HAP-1 (cell line): ENCODE data around the gene ZNF280C.
"Not testable (repeated sequence)": the region's sequence is repeated elsewhere in the genome, so short reads cannot be mapped to it uniquely, and the experiment has no call there.

Source experiments
- DNase-seq, 2 experiments: peaks; one replicate each; pipeline ENCODE4 v3.0.0-alpha.2; 2016 to 2020; ENCODE audit warnings: low spot score in 2 of 2
- H3K27me3 ChIP-seq: fragments of 250-450 bp; sonication (Bioruptor Pico); 2 replicates; pipeline ENCODE4 v1.5.1; 2020; ENCODE audit warnings: low read depth, mild to moderate bottlenecking, moderate library complexity
- H3K36me3 ChIP-seq: fragments of 250-450 bp; sonication (Bioruptor Pico); replicated peaks from 2 replicates; pipeline ENCODE4 v1.5.1; 2020; ENCODE audit warnings: mild to moderate bottlenecking
- H3K4me1 ChIP-seq: fragments of 250-450 bp; sonication (Bioruptor Pico); 2 replicates; pipeline ENCODE4 v1.5.1; 2020; ENCODE audit warnings: mild to moderate bottlenecking
- H3K4me3 ChIP-seq: fragments of 250-450 bp; sonication (Bioruptor Pico); 2 replicates; pipeline ENCODE4 v1.5.1; 2020; ENCODE audit warnings: mild to moderate bottlenecking, moderate library complexity
- H3K9me3 ChIP-seq: fragments of 250-450 bp; sonication (Bioruptor Pico); 2 replicates; pipeline ENCODE4 v1.5.1; 2020; ENCODE audit warnings: mild to moderate bottlenecking, moderate library complexity
- in situ Hi-C: fragments of 300-500 bp; cut with MboI; formaldehyde crosslinking; loops from 3 replicates; pipeline ENCODE4 v1.14.3; 2020; ENCODE audit warnings: low sequenced_read_pairs, inconsistent platforms, mixed read lengths

Gene ZNF280C

DNA sequence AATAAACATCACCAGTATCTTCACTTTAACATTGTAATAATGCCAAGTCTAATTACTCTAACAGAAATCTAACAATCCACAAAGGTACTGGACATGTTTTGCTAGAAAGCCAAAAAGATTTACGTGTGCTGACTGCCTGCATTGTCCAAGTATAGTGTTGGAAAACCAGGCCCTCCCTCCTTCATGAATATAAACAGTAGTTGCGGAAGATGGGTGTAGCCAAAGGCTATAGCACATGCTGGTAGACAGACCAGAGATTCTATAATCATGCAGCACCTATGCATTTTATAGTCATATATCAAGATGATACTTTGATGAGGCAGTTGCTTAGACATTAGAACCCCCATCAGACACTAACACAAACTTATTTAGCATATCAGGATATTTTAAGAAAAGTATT lies 22.6 kb downstream of the ZNF280C start:
- peaks cover 46% of the 10 kb centered on the region for H3K36me3 ChIP-seq
- no peak overlapping the region for H3K4me3 ChIP-seq
- H3K9me3 ChIP-seq = no peaks in the 10 kb centered on the region
- no peaks in the 10 kb centered on the region for H3K27me3 ChIP-seq
- in situ Hi-C loops = loop anchor here (10.0 kb wide), 1 partner anchor 99 kb away; no protein-coding TSS in a partner anchor
- H3K4me1 ChIP-seq = no peaks in the 10 kb centered on the region
- no peak for DNase-seq

DNA sequence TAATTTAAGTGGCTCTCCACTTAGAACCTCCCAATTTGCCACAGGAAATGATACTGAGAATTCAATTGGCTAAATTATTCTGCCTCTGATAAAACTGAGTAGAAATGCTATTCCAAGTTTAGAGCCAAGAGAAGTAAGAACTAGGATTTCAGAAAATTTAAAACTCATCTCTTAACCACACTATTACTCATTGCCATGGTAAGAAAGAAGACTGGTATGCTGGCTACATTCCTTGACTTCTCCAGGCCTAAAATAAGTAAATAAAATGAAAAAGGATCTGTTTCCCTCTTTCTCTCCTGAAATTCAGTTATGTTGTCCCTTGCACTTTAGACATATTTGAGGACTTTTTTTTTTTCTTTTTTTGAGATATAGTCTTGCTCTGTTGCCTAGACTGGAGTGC lies 23.3 kb downstream of the ZNF280C start:
- Histone ChIP-seq H3K27me3 (no peaks in the 10 kb centered on the region), H3K9me3 (no peaks in the 10 kb centered on the region), H3K4me3 (no peak overlapping the region), H3K36me3 (peaks cover 52% of the 10 kb centered on the region), H3K4me1 (no peaks in the 10 kb centered on the region)
- in situ Hi-C loops = loop anchor here (10.0 kb wide), 1 partner anchor 99 kb away; no protein-coding TSS in a partner anchor
- DNase-seq = no peak

DNA sequence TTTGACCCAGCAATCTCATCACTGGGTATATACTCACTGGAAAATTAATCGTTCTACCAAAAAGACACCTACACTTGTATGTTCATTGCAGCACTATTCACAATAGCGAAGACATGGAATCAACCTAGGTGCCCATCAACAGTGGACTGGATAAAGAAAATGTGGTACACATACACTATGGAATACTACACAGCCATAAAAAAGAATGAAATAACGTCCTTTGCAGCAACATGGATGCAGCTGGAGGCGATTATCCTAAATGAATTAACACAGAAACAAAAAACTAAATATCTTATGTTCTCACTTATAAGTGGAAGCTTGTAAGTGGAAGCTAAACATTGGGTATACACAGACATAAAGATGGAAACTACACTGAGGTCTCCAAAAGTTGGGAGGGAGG lies 37.5 kb downstream of the ZNF280C start:
- H3K4me1 ChIP-seq = peaks cover 14% of the 10 kb centered on the region
- H3K4me3 ChIP-seq, H3K27me3 ChIP-seq, DNase-seq, H3K9me3 ChIP-seq, in situ Hi-C loops: not testable (repeated sequence)
- H3K36me3 ChIP-seq = peaks cover 56% of the 10 kb centered on the region

DNA sequence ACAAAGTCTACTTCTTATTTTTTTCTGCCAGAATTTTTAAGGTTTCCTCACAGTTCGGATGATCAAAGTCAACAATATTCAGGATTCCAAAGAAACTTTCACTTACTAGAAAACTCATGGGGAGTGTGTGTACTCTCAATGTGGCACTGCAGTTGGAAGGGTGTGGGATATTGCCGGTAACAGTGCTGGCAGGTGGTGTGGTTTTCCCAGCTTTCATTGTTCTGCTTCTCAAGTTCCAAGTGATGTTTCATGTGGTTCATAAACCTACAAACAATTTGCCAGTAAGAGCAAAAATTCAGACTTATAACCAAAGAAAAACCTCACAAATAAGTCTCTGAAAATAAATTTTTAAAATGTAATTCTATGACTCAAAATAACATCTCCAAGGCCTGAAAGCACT lies 39.8 kb downstream of the ZNF280C start:
- Histone ChIP-seq H3K4me1 (peaks cover 25% of the 10 kb centered on the region), H3K9me3 (no peaks in the 10 kb centered on the region), H3K4me3 (no peak overlapping the region), H3K27me3 (no peaks in the 10 kb centered on the region), H3K36me3 (peaks cover 53% of the 10 kb centered on the region)
- DNase-seq = no peak
- in situ Hi-C loops = no loop called here

DNA sequence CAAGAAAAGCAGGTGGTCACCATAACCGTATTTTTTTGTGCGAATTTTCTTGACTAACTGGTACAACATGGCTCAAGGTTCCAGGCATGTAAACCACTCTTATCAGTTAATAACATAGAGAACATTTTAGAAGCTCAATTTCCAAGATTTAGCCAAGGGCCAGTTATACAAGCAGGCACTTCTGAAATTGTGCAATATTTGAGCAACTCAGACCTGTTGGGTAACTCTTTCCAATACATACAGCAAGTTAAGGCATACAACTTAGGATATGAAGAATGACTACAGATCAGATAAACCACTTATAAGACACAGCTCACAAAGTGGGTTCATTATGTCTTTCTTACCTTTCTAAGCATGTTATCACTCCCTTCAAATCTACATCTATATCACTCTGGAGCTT lies 43.9 kb downstream of the ZNF280C start:
- Histone ChIP-seq H3K27me3 (no peaks in the 10 kb centered on the region), H3K4me3 (no peak overlapping the region), H3K36me3 (peaks cover 44% of the 10 kb centered on the region), H3K4me1 (peaks cover 25% of the 10 kb centered on the region), H3K9me3 (no peaks in the 10 kb centered on the region)
- DNase-seq = no peak
- in situ Hi-C loops = no loop called here

DNA sequence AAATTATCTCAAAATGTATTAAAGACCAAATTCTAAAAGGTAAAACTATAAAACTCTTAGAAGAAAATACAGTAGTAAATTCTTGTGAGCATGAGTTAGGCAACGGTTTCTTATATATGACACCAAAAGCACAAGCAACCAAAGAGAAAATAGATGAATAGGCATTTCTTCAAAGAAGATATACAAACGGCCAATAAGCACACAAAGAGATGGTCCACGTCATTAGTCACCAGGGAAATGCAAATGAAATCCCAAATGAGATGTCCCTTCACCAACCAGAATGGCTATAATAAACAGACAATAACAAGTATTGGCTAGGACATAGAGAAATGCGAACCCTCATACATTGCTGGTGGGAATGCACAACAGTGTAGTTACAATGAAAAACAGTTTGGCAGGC lies 52.4 kb downstream of the ZNF280C start:
- no peak overlapping the region for H3K4me3 ChIP-seq
- no peaks in the 10 kb centered on the region for H3K9me3 ChIP-seq
- peaks cover 72% of the 10 kb centered on the region for H3K36me3 ChIP-seq
- no peaks in the 10 kb centered on the region for H3K27me3 ChIP-seq
- in situ Hi-C loops = no loop called here
- H3K4me1 ChIP-seq = no peaks in the 10 kb centered on the region
- DNase-seq = no peak

DNA sequence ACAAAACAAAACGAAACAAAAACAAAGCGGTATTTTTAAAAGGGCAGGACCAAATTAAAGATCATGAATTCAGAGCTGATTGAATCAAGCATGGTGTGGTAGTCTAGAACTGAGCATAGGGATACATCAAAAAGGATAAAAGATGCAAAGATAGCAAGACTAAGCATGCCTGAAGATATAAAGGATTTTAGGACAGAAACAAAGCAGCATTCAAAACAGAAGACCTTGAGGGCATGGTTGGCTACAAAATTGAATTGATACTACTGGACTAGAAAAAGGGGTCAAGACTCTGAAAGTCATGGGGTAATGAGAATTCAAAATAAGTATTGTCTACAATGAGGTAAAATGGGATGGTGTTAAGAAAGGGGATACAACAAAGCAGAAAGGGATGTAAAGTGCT lies 55.3 kb downstream of the ZNF280C start:
- in situ Hi-C loops = no loop called here
- no peaks in the 10 kb centered on the region for H3K9me3 ChIP-seq
- DNase-seq = no peak
- no peaks in the 10 kb centered on the region for H3K4me1 ChIP-seq
- peaks cover 80% of the 10 kb centered on the region for H3K36me3 ChIP-seq
- H3K4me3 ChIP-seq = no peak overlapping the region
- H3K27me3 ChIP-seq = no peaks in the 10 kb centered on the region

DNA sequence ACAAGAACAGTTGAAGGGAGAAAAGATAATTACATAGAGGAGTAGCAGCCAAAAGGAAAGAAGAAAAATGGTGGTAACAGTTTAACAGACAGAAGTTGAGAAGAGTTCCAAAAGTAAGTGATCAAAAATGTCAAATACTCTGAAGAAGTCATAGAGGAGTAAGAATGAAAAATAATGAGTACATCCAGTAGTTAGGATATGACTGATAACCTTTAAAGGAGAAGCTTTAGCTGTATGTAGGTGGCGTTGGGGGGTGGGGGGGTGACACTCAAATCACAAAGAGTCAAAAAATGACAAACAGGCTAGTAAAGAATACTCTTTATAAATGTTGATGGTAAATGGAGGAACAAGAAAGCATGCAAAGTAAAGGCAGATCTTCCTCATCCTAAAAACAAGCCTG lies 56.3 kb downstream of the ZNF280C start:
- H3K9me3 ChIP-seq = no peaks in the 10 kb centered on the region
- DNase-seq = no peak
- no peak overlapping the region for H3K4me3 ChIP-seq
- in situ Hi-C loops = no loop called here
- no peaks in the 10 kb centered on the region for H3K27me3 ChIP-seq
- peaks cover 74% of the 10 kb centered on the region for H3K36me3 ChIP-seq
- no peaks in the 10 kb centered on the region for H3K4me1 ChIP-seq

DNA sequence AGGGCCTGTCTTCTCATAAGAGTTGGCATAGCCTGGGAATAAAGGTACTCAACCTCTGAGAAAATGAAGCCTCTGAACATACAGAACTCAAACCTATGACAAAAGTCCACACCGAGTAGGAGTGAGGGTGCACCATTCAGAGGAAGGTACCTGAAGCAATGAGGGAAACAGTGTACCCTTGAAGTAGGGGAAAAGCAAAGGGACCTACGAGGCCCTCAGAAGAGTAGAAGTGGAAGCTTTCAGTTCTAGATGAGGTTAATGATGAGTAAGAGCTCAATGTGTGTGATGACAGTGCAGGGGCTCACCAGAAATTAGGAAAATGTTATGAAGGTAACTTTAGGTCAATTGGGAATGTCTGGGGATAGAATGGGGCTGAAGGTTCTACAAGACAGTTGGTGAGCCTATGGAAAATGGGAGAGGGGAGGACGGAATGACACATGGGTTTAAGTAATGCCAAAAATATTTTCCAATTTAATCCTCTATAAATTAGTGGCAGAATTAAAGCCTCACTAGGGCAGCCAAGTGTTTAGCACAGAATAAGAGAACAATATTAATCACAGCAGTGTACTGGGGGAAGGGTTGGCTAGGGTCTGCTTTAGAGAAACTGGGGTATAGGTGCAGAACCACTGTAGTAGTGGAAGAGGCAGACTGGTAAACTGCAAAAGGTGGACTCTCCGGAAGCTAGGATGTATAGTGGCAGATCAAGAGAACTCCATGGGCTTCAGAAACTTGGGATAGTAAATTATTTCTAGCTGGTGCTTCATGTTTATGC lies 57.1 kb downstream of the ZNF280C start:
- no peak for DNase-seq
- peaks cover 69% of the 10 kb centered on the region for H3K36me3 ChIP-seq
- in situ Hi-C loops = no loop called here
- no peaks in the 10 kb centered on the region for H3K9me3 ChIP-seq
- H3K27me3 ChIP-seq = no peaks in the 10 kb centered on the region
- H3K4me1 ChIP-seq = no peaks in the 10 kb centered on the region
- no peak overlapping the region for H3K4me3 ChIP-seq

DNA sequence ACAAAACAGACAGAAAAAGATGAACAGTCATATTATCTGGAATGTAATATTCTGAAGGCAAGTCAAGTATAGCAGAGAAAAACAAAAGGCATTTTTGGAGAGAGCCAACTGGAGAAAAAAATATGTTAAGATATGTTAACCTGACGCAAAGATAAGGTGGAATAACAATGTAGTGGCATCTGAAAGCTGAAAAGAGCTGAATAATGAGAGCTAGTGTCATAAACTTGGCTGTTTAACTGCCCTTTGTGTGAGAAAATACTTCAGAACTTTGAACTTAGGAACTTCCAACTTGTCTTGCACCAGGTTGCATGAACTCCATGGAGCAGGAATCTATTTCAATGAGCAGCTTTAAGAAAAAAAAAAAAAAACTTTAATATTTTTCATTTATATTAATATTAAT lies 64.1 kb downstream of the ZNF280C start:
- H3K4me1 ChIP-seq = no peaks in the 10 kb centered on the region; the same call in 1 of the 2 replicates
- peaks cover 29% of the 10 kb centered on the region for H3K36me3 ChIP-seq
- no peak for DNase-seq
- no peak overlapping the region for H3K4me3 ChIP-seq
- H3K27me3 ChIP-seq = no peaks in the 10 kb centered on the region
- in situ Hi-C loops = no loop called here
- H3K9me3 ChIP-seq = no peaks in the 10 kb centered on the region

DNA sequence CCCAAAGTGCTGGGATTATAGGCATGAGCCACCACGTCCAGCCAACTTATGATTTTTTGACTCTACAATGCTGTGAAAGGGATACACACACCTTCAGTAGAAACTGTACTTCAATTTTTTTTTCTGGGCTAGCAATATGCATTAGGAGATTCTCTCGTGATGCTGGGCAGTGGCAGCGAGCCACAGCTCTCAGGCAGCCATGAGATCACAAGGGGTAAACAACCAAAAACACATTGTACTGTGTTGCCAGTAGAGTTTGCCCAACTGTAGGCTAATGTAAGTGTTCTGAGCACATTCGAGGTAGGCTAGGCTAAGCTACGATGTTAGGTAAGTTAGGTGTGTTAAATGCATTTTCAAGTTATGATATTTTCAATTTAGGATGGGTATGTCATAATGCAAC lies 71.2 kb downstream of the ZNF280C start:
- Histone ChIP-seq H3K36me3 (no peaks in the 10 kb centered on the region), H3K9me3 (no peaks in the 10 kb centered on the region), H3K27me3 (0 out of 2 replicates have a peak, but pooled peaks cover 5% of the 10 kb centered on the region), H3K4me3 (no peak overlapping the region), H3K4me1 (no peaks in the 10 kb centered on the region)
- DNase-seq = no peak
- in situ Hi-C loops = loop anchor here (25.0 kb wide), 1 partner anchor 585 kb away; no protein-coding TSS in a partner anchor

DNA sequence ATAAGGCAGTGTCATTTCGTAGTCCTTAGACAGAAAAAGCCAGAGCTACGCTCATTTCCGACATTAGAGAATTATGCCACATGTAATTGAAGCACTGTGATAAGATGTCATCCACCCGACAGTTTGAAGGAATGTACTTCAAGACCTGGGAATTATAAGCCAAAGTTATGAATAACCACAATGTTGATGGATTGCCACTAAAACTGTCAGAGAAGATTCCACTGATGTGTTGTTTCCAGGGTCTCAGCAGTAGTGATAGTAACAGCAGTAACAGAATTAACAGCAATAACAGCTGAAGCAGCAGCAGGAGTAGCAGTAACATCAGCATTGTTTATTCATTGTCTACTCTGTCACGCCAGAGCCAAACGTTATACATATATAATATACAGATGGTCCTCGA lies 72.2 kb downstream of the ZNF280C start:
- Histone ChIP-seq H3K27me3 (0 out of 2 replicates have a peak, but pooled peaks cover 5% of the 10 kb centered on the region), H3K9me3 (no peaks in the 10 kb centered on the region), H3K4me1 (no peaks in the 10 kb centered on the region), H3K36me3 (no peaks in the 10 kb centered on the region), H3K4me3 (no peak overlapping the region)
- in situ Hi-C loops = loop anchor here (25.0 kb wide), 1 partner anchor 584 kb away; no protein-coding TSS in a partner anchor
- DNase-seq = no peak

DNA sequence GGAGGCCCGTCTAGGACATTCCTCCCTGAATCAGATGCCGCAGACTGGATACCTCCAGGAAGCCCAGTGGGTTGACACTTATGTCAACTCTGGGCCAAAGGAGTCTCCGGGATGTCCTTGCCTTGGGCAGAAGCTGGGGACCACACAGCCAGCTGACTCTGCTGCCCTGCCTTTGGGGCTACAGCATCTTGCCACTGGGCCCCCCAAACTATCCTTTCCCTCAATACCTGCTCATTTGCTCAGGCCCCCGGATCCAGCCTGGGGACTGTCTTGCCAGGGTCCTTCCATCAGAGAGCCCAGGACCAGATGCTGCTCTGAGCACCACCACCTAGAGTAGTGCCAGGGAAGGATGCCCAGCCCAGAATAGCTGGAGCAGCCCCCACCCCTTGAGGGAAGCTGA lies 77.9 kb downstream of the ZNF280C start:
- Histone ChIP-seq H3K27me3 (0 out of 2 replicates have a peak, but pooled peaks cover 5% of the 10 kb centered on the region), H3K9me3 (no peaks in the 10 kb centered on the region), H3K4me1 (no peaks in the 10 kb centered on the region), H3K36me3 (no peaks in the 10 kb centered on the region), H3K4me3 (no peak overlapping the region)
- in situ Hi-C loops = loop anchor here (25.0 kb wide), 1 partner anchor 578 kb away; no protein-coding TSS in a partner anchor
- DNase-seq = no peak

DNA sequence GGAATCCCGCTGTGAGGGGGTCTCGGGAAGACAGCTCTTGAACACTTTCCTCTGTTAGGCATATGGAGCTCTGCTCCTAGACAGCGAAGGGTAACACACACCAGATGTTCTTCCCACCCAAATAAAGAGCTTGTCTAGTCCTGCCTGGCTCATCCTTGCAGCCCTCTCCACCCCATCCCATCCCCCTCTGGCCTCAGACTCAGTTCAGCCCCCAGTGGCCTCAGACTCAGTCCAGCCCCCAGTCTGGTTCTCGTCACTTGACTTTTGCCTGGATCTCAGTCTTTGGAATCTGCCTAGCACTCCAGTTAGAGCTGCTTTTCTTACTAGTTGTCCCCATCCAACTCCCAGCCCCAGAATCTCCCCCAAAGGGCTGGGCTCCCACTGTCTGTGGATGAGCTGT lies 82.0 kb downstream of the ZNF280C start:
- H3K27me3 ChIP-seq = no peaks in the 10 kb centered on the region
- no peaks in the 10 kb centered on the region for H3K9me3 ChIP-seq
- no peaks in the 10 kb centered on the region for H3K4me1 ChIP-seq
- in situ Hi-C loops = loop anchor here (25.0 kb wide), 1 partner anchor 574 kb away; no protein-coding TSS in a partner anchor
- H3K36me3 ChIP-seq = no peaks in the 10 kb centered on the region
- no peak for DNase-seq
- no peak overlapping the region for H3K4me3 ChIP-seq
